Lower leg skin (tissue), 4 donors: ENCODE data around the gene BICDL1. TPM values are rescaled to one million over a fixed set of nuclear protein-coding genes. Genes with fewer than 3 reads are reported as not detected.

Source experiments
- DNase-seq, 2 donors: peaks; one replicate each; pipeline ENCODE4 v3.0.0-alpha.2; 2019; ENCODE audit warnings: low spot score in 2 of 2
- H3K4me3 ChIP-seq: fragments of 200-600 bp; sonication (generic); 2 replicates; pipeline ENCODE4 v1.5.1; 2017; ENCODE audit warnings: mild to moderate bottlenecking, low read depth; ENCODE audit not compliant: poor library complexity, severe bottlenecking
- CTCF ChIP-seq, 3 donors: fragments of 450-650 bp; IDR thresholded peaks; one replicate each; pipeline ENCODE4 v1.5.1; 2016; ENCODE audit warnings: antibody characterized with exemption in 3 of 3, mild to moderate bottlenecking in 3 of 3, moderate library complexity in 2 of 3
- POLR2A ChIP-seq, 2 donors: fragments of 450-650 bp; IDR thresholded peaks; one replicate each; pipeline ENCODE4 v1.6.1; 2016 to 2017; ENCODE audit warnings: antibody characterized with exemption in 2 of 2, mild to moderate bottlenecking in 1 of 2, moderate library complexity in 1 of 2
- WGBS, 2 donors: methylation state at CpG; one replicate each; pipeline ENCODE4 v1.1.5; 2018; 5-methylcytosine and 5-hydroxymethylcytosine counted together
- intact Hi-C: fragments of 100-400 bp; cut with DNase I; formaldehyde crosslinking; loops from one replicate; pipeline ENCODE4 v1.15.0; 2023; ENCODE audit warnings: low total_unique reads
- total RNA-seq, 4 donors: library from RNA; depleted of rRNA; stranded (reverse); fragments of >200 nt; gene quantifications; one replicate each; pipeline ENCODE4 v1.1.0, GENCODE V29; 2016

The BICDL1 gene
- total RNA-seq, 4 donors from 2014 or later: 98.2 to 190 (median 131) TPM

DNA sequence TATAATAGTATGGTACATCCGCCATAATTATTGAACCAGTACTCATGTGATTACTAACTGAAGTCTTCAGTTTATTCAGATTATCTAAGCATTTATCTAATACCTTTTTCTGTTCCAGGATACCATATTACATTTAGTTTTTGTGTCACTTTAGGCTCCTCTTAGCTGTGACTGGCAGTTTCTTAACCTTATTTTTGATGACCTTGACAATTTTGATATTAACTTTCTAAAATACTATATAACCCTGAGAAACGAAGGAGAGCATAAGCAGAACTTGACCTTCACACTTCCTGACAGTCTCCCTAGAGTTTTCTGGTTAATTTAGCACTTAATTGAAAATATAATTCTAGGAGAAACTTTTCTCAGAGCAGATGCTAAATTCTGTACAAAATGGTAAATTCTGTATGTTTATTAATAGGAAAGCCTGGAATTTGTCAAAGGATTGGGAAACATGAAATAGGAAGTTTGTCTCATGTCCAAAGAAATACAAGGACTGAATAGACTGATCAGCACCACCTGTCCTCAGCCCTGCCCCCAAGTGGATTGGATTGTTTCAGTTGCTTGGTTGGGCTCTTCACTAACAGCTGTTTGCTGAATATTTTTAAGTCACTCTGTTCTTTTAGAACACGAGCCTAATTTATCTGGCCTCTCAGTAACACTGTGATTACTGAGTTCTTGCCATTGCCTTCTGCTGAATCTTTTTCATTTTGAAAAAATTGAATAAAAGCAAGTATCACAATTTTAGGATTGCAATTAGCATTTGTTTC lies 6.0 kb downstream of the BICDL1 start:
- 52 to 57% methylated on average over 3 of the region's 3 CpGs for WGBS, 2 donors
- H3K4me3 ChIP-seq: no peak overlapping the region
- no peak for TF ChIP-seq CTCF (IDR thresholded peaks at IDR 0.05)
- no peak for TF ChIP-seq POLR2A (IDR thresholded peaks at IDR 0.05)
- no peak for DNase-seq
- intact Hi-C loops: no loop called here

DNA sequence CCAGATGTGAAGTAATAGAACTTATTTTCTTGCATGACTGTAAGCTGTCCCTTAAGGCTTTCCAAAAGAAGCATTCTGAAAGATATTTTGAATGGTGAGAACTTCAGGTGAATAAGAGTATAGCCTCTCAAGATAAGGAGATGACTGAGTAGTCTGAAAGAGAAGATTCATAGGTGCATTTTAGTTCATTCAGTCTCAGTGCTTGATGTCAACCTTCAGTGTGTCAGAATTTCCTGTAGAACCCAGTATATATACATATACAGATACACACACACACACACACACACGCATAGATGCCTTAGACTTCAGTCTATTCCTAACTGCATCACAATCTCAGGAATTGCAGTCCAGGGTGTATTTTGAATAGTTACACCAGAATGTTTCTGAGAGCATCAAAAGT lies 7.4 kb downstream of the BICDL1 start:
- H3K4me3 ChIP-seq: no peak overlapping the region
- intact Hi-C loops: no loop called here
- DNase-seq: no peak
- TF ChIP-seq POLR2A (IDR thresholded peaks at IDR 0.05) (no peak), CTCF (IDR thresholded peaks at IDR 0.05) (no peak)
- WGBS, 2 donors: 88 to 95% methylated on average over 1 of the region's 1 CpG

- DNase-seq: no peak
- WGBS, 2 donors: 86% methylated on average over 13 of the region's 13 CpGs
- TF ChIP-seq CTCF (IDR thresholded peaks at IDR 0.05): no peak
- no peak for TF ChIP-seq POLR2A (IDR thresholded peaks at IDR 0.05)
- no peak overlapping the region for H3K4me3 ChIP-seq
- intact Hi-C loops: no loop called here
Measured at GRCh38 chr12:119998471-119999245, 9.6 kb downstream of the BICDL1 start.

DNA sequence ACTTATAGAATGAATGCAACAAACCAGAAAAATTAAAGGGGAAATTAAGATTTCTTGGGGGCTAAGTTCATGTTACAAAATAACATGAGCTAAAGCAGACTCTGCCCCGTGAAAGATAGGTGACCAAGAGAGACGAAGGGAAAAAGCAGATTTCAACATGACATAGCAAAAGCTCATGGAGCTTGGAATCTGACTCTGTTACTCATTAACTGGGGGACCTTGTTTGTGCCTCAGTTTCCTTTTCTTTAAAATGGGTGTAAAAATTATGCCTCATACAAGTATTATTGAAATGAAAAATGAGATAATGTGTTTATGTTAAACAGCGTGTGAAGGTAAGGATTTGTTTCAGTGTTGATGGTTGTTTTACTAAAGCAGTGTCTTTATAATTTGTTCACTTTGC lies 11.5 kb downstream of the BICDL1 start:
- intact Hi-C loops: no loop called here
- DNase-seq: no peak
- TF ChIP-seq CTCF (IDR thresholded peaks at IDR 0.05): no peak
- no peak for TF ChIP-seq POLR2A (IDR thresholded peaks at IDR 0.05)
- WGBS, 2 donors: 89 to 92% methylated on average over 3 of the region's 3 CpGs
- H3K4me3 ChIP-seq: no peak overlapping the region

DNA sequence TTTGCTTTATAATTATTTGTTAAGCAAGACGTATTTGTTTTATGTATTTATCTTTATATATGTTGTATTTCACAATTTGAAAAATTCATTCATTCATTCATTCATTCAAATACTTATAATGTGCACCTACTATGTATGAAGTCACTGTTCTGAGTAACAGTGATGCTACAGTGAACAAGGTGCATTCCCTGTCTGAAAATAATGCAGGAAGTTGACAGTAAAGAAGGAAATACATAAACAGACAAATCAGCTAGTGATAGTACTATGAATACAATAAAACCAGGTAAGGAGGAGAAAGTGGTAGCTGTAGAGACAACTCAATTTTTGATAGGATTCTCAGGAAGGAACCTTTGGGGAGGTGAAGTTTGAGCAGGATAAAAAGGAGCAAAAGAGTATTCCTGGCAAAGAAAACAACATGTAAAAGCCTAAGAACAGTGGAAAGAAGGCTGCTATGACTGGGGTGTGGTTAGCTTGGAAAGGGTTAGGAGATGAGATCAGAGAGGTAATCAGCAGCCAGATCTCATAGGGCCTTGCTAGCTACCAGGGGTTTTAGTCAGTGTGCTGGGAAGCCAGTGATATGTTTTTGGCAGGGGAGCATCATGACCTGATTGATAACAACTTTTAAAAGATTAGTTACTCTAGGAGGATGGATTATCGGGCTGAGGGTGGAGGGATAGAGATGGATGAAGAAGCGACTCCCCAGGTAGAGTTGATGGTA lies 17.4 kb downstream of the BICDL1 start:
- WGBS, 2 donors: 58 to 72% methylated on average over 3 of the region's 3 CpGs
- no peak for TF ChIP-seq POLR2A (IDR thresholded peaks at IDR 0.05)
- TF ChIP-seq CTCF (IDR thresholded peaks at IDR 0.05): no peak
- intact Hi-C loops: no loop called here
- H3K4me3 ChIP-seq: no peak overlapping the region
- DNase-seq: no peak
